Astrocyte of the cerebellum (primary cell): ENCODE data around the gene MSH6.

Experiments
- DNase-seq: peaks from one replicate; pipeline ENCODE4 v3.0.0-alpha.2; 2011; ENCODE audit warnings: low read depth
- H3K4me3 ChIP-seq: 2 replicates; pipeline ENCODE4 v1.5.1; 2011; ENCODE audit warnings: mild to moderate bottlenecking, low read depth, low read length, moderate library complexity
- CTCF ChIP-seq: IDR thresholded peaks from 2 replicates; pipeline ENCODE4 v1.5.1; 2012; ENCODE audit warnings: low read length, low read depth, moderate library complexity, mild to moderate bottlenecking; ENCODE audit errors: missing control alignments
- in situ Hi-C: cut with HindIII; loops from 2 replicates; pipeline ENCODE4 v1.10.0; 2017; ENCODE audit warnings: low sequenced_read_pairs

MSH6 gene

GRCh38 chr2:47767880-47768609, 14.9 kb upstream of the MSH6 start:
- in situ Hi-C loops = no loop called here
- DNase-seq = no peak
- peak; percentile 97 for TF ChIP-seq CTCF
- no peak overlapping the region for H3K4me3 ChIP-seq

- in situ Hi-C loops = no loop called here
- H3K4me3 ChIP-seq = no peak overlapping the region
- TF ChIP-seq CTCF = no peak
- no peak for DNase-seq
Observed at GRCh38 chr2:47769318-47769717, 13.6 kb upstream of the MSH6 start.

GRCh38 chr2:47771211-47771610, 11.7 kb upstream of the MSH6 start:
- peak; percentile 49 for DNase-seq
- in situ Hi-C loops = no loop called here
- no peak overlapping the region for H3K4me3 ChIP-seq
- no peak for TF ChIP-seq CTCF

GRCh38 chr2:47772343-47772742, 10.6 kb upstream of the MSH6 start:
- DNase-seq = no peak
- in situ Hi-C loops = no loop called here
- no peak for TF ChIP-seq CTCF
- no peak overlapping the region for H3K4me3 ChIP-seq

- no peak for DNase-seq
- H3K4me3 ChIP-seq = no peak overlapping the region
- in situ Hi-C loops = no loop called here
- no peak for TF ChIP-seq CTCF
Observed at GRCh38 chr2:47774567-47774966, 8.4 kb upstream of the MSH6 start.

GRCh38 chr2:47777277-47777937, 5.5 kb upstream of the MSH6 start:
- H3K4me3 ChIP-seq = no peak overlapping the region
- TF ChIP-seq CTCF = no peak
- in situ Hi-C loops = no loop called here
- DNase-seq = no peak
